Renal cortex interstitium (tissue), 11 donors: ENCODE data around the gene POLN. TPM values are rescaled to one million over a fixed set of nuclear protein-coding genes. Genes with fewer than 3 reads are reported as not detected.

Experiments
- DNase-seq, 11 donors: peaks; one replicate each; pipeline ENCODE4 v3.0.0-alpha.2; 2013; ENCODE audit warnings: low read depth in 9 of 11, low spot score in 4 of 11; ENCODE audit errors: extremely low read depth in 1 of 11
- polyA plus RNA-seq, 3 donors: library from polyadenylated mRNA; unstranded; fragments of 120-200 nt; gene quantifications; one replicate each; pipeline ENCODE4 v1.2.1, GENCODE V29; 2013; ENCODE audit not compliant: insufficient read length in 3 of 3

The POLN gene
- polyA plus RNA-seq, 3 donors: 2.9 to 5.0 (median 3.1) TPM

- DNase-seq: no peak
Observed at GRCh38 chr4:2081540-2081939, 160.4 kb downstream of the POLN start.

GRCh38 chr4:2080429-2081300 is 161.3 kb downstream of the POLN start:
- DNase-seq: no peak

- no peak for DNase-seq
Observed at GRCh38 chr4:2079926-2080325, 162.0 kb downstream of the POLN start.

- no peak for DNase-seq
Observed at GRCh38 chr4:2079006-2079405, 162.9 kb downstream of the POLN start.

- DNase-seq: no peak
Observed at GRCh38 chr4:2078584-2078983, 163.3 kb downstream of the POLN start.

- DNase-seq: no peak
Observed at GRCh38 chr4:2077537-2078460, 164.1 kb downstream of the POLN start.

- DNase-seq: no peak
Observed at GRCh38 chr4:2076908-2077536, 164.9 kb downstream of the POLN start.

- no peak for DNase-seq
Observed at GRCh38 chr4:2075987-2076907, 165.7 kb downstream of the POLN start.

GRCh38 chr4:2075171-2075986 is 166.5 kb downstream of the POLN start:
- no peak for DNase-seq

- no peak for DNase-seq
Observed at GRCh38 chr4:2074588-2074987, 167.3 kb downstream of the POLN start.

GRCh38 chr4:2073808-2074481 is 168.0 kb downstream of the POLN start:
- DNase-seq: no peak

GRCh38 chr4:2072971-2073807 is 168.7 kb downstream of the POLN start:
- DNase-seq: no peak

GRCh38 chr4:2071912-2072867 is 169.7 kb downstream of the POLN start:
- DNase-seq: peak in 2 of 11 donors; percentile 30 to 61

GRCh38 chr4:2071252-2071911 is 170.5 kb downstream of the POLN start:
- no peak for DNase-seq
